WTC11 (cell line): ENCODE results near the gene DGKG.

ENCODE experiments used
- CREB1 ChIP-seq: sonication (generic); formaldehyde crosslinking; IDR thresholded peaks from 2 replicates; pipeline ENCODE4 v1.8.0; 2023; ENCODE audit warnings: mild to moderate bottlenecking, missing genetic modification reagents
- JUN ChIP-seq: sonication (generic); formaldehyde crosslinking; IDR thresholded peaks from 2 replicates; pipeline ENCODE4 v1.8.0; 2023; ENCODE audit warnings: mild to moderate bottlenecking, missing genetic modification reagents
- SP1 ChIP-seq: sonication (generic); formaldehyde crosslinking; conservative IDR thresholded peaks from 2 replicates; pipeline ENCODE4 v1.8.1; 2022; ENCODE audit warnings: missing genetic modification reagents
- TCF7 ChIP-seq: sonication (generic); formaldehyde crosslinking; IDR thresholded peaks from 2 replicates; pipeline ENCODE4 v1.8.0; 2022; ENCODE audit warnings: mild to moderate bottlenecking, low read depth, missing genetic modification reagents, moderate library complexity
- TEAD4 ChIP-seq: sonication (generic); formaldehyde crosslinking; IDR thresholded peaks from 2 replicates; pipeline ENCODE4 v1.8.0; 2022; ENCODE audit warnings: mild to moderate bottlenecking, missing genetic modification reagents
- TP53 ChIP-seq: sonication (generic); formaldehyde crosslinking; IDR thresholded peaks from 2 replicates; pipeline ENCODE4 v1.8.1; 2023; ENCODE audit warnings: mild to moderate bottlenecking, missing genetic modification reagents
- TF ChIP-seq, protein P1 (sequence below): fragments of 200-600 bp; IDR thresholded peaks from 2 replicates; pipeline ENCODE4 v1.8.0; 2022; ENCODE audit warnings: antibody characterized with exemption
- TF ChIP-seq, protein P2 (sequence below): sonication (generic); formaldehyde crosslinking; conservative IDR thresholded peaks from 2 replicates; pipeline ENCODE4 v1.8.1; 2022; ENCODE audit warnings: mild to moderate bottlenecking, missing genetic modification reagents
- TF ChIP-seq, protein P3 (sequence below): sonication (generic); formaldehyde crosslinking; IDR thresholded peaks from 2 replicates; pipeline ENCODE4 v1.8.0; 2022; ENCODE audit warnings: mild to moderate bottlenecking, missing genetic modification reagents

DNA sequence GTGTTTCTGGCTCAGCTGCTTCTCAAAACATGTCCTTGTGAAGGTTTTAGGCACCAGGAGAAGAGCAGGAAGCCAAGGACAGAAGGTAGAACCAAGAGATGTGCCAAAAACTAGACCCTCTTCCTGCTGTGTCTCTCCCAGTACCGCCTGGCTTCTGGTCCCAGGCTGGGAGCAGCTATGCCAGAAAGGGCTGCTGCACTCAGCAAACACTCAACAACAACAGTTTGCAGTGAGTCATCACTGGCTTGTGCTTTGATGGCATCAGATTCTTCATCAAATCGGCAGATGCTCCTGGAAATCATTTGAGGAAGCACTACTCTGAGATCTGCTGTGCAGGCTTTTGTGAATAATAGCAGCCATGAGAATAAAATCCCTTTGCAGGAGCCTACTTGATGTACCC is 63.2 kb downstream of the DGKG start:
- TF ChIP-seq, protein P1, sequence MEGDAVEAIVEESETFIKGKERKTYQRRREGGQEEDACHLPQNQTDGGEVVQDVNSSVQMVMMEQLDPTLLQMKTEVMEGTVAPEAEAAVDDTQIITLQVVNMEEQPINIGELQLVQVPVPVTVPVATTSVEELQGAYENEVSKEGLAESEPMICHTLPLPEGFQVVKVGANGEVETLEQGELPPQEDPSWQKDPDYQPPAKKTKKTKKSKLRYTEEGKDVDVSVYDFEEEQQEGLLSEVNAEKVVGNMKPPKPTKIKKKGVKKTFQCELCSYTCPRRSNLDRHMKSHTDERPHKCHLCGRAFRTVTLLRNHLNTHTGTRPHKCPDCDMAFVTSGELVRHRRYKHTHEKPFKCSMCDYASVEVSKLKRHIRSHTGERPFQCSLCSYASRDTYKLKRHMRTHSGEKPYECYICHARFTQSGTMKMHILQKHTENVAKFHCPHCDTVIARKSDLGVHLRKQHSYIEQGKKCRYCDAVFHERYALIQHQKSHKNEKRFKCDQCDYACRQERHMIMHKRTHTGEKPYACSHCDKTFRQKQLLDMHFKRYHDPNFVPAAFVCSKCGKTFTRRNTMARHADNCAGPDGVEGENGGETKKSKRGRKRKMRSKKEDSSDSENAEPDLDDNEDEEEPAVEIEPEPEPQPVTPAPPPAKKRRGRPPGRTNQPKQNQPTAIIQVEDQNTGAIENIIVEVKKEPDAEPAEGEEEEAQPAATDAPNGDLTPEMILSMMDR: no peak
- TF ChIP-seq TP53 (CRISPR knock-in tag) (no peak), JUN (no peak), TEAD4 (CRISPR knock-in tag) (no peak), TCF7 (no peak), CREB1 (no peak), SP1 (CRISPR knock-in tag) (no peak)
- TF ChIP-seq, protein P2, sequence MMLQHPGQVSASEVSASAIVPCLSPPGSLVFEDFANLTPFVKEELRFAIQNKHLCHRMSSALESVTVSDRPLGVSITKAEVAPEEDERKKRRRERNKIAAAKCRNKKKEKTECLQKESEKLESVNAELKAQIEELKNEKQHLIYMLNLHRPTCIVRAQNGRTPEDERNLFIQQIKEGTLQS: no peak
- TF ChIP-seq, protein P3, sequence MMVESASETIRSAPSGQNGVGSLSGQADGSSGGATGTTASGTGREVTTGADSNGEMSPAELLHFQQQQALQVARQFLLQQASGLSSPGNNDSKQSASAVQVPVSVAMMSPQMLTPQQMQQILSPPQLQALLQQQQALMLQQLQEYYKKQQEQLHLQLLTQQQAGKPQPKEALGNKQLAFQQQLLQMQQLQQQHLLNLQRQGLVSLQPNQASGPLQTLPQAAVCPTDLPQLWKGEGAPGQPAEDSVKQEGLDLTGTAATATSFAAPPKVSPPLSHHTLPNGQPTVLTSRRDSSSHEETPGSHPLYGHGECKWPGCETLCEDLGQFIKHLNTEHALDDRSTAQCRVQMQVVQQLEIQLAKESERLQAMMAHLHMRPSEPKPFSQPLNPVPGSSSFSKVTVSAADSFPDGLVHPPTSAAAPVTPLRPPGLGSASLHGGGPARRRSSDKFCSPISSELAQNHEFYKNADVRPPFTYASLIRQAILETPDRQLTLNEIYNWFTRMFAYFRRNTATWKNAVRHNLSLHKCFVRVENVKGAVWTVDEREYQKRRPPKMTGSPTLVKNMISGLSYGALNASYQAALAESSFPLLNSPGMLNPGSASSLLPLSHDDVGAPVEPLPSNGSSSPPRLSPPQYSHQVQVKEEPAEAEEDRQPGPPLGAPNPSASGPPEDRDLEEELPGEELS (CRISPR knock-in tag): no peak
